K562 (cell line): ENCODE data around the gene COQ8A. TPM values are rescaled to one million over a fixed set of nuclear protein-coding genes. Genes with fewer than 3 reads are reported as not detected.

Experiments
- ATF6 ChIP-seq: sonication (generic); formaldehyde crosslinking; IDR thresholded peaks from 2 replicates; pipeline ENCODE4 v1.4.0; 2020; ENCODE audit warnings: mild to moderate bottlenecking, missing genetic modification reagents
- BRCA1 ChIP-seq, 2 experiments: fragments of 450-650 bp in 1 of 2; sonication (generic) in 1 of 2; formaldehyde crosslinking in 1 of 2; IDR thresholded peaks; 2 replicates each; pipeline versions ENCODE4 v1.5.0 to v1.6.1; 2017 to 2020; ENCODE audit warnings: mild to moderate bottlenecking in 1 of 2, missing genetic modification reagents in 1 of 2
- CTCFL ChIP-seq: IDR thresholded peaks from 2 replicates; pipeline ENCODE4 v1.6.1; 2011; ENCODE audit warnings: borderline replicate concordance, low read depth, mild to moderate bottlenecking, moderate library complexity, low read length; ENCODE audit not compliant: insufficient read depth, poor library complexity, severe bottlenecking
- DEAF1 ChIP-seq: fragments of 450-650 bp; formaldehyde crosslinking; IDR thresholded peaks from 2 replicates; pipeline ENCODE4 v1.4.0; 2020; ENCODE audit warnings: mild to moderate bottlenecking, moderate library complexity
- FOXA1 ChIP-seq: fragments of 450-650 bp; IDR thresholded peaks from 2 replicates; pipeline ENCODE4 v1.6.1; 2016; ENCODE audit warnings: mild to moderate bottlenecking, borderline replicate concordance
- FOXJ2 ChIP-seq: fragments of 200-800 bp; sonication (Bioruptor generic); IDR thresholded peaks from 2 replicates; pipeline ENCODE4 v1.6.1; 2016; ENCODE audit warnings: missing genetic modification characterization, missing compliant biosample characterization
- GABPB1 ChIP-seq: sonication (generic); formaldehyde crosslinking; IDR thresholded peaks from 2 replicates; pipeline ENCODE4 v1.8.0; 2022; ENCODE audit warnings: mild to moderate bottlenecking, missing genetic modification reagents
- HES1 ChIP-seq: fragments of 450-650 bp; IDR thresholded peaks from 2 replicates; pipeline ENCODE4 v1.6.1; 2016; ENCODE audit warnings: low read depth, mild to moderate bottlenecking, moderate library complexity
- HNRNPK ChIP-seq: fragments of 200-400 bp; formaldehyde crosslinking; IDR thresholded peaks from one replicate; pipeline ENCODE4 v1.6.1; 2018; ENCODE audit warnings: mild to moderate bottlenecking, low read depth, low read length; ENCODE audit not compliant: poor library complexity, severe bottlenecking
- KDM2B ChIP-seq: fragments of 250-450 bp; sonication (Bioruptor Pico); IDR thresholded peaks from 2 replicates; pipeline ENCODE4 v1.8.0; 2021; ENCODE audit warnings: mild to moderate bottlenecking, moderate library complexity
- MAFG ChIP-seq: fragments of 450-650 bp; conservative IDR thresholded peaks from 2 replicates; pipeline ENCODE4 v1.6.1; 2016; ENCODE audit warnings: missing genetic modification characterization, missing compliant biosample characterization
- PRMT5 ChIP-seq: sonication (generic); formaldehyde crosslinking; IDR thresholded peaks from 2 replicates; pipeline ENCODE4 v1.5.0; 2020; ENCODE audit warnings: missing genetic modification reagents
- RFX5 ChIP-seq: IDR thresholded peaks from 2 replicates; pipeline ENCODE4 v1.6.1; 2011; ENCODE audit warnings: low read depth, mild to moderate bottlenecking, improper control_type of control experiment, low read length
- SAFB2 ChIP-seq: fragments of 200-400 bp; formaldehyde crosslinking; IDR thresholded peaks from 2 replicates; pipeline ENCODE4 v1.6.1; 2018; ENCODE audit warnings: borderline replicate concordance, low read length, low read depth, moderate library complexity; ENCODE audit not compliant: severe bottlenecking
- TAL1 ChIP-seq: fragments of 450-650 bp; IDR thresholded peaks from 2 replicates; pipeline ENCODE4 v1.6.1; 2016; ENCODE audit warnings: mild to moderate bottlenecking
- ZNF41 ChIP-seq: fragments of 250-450 bp; sonication (Bioruptor Pico); conservative IDR thresholded peaks from 2 replicates; pipeline ENCODE4 v1.4.0; 2020; ENCODE audit warnings: mild to moderate bottlenecking
- ZNF592 ChIP-seq: fragments of 450-650 bp; IDR thresholded peaks from 2 replicates; pipeline ENCODE4 v1.6.1; 2017; ENCODE audit warnings: antibody characterized with exemption, mild to moderate bottlenecking
- polyA plus RNA-seq, 8 experiments: library from polyadenylated mRNA; depleted of rRNA in 4 of 8; stranded (reverse) in 5 of 8; unstranded in 3 of 8; fragments of >200 nt; fragmentation: Nextera tagmentation in 2 of 8; fragmentation: Illumina TruSeq in 1 of 8; extraction: Ambion mirVana in 2 of 8; extraction: Trizol in 1 of 8; gene quantifications; 2 replicates each; pipeline versions ENCODE4 v1.2.1 to v1.2.3, GENCODE V29; 2011 to 2014; ENCODE audit warnings: inconsistent platforms in 1 of 8, missing spikeins in 1 of 8
- total RNA-seq, 7 experiments: library from RNA; depleted of rRNA in 6 of 7; stranded (reverse); fragments of >200 nt in 6 of 7; fragmentation: Illumina TruSeq in 2 of 7; extraction: Trizol in 2 of 7; gene quantifications; 2 replicates each; pipeline versions ENCODE4 v1.2.1 to v1.2.3, GENCODE V29; 2011 to 2021; ENCODE audit warnings: low replicate concordance in 1 of 7

Gene COQ8A
- total and polyA plus RNA-seq, 9 of the 15 experiments (the other 6 are each of a cell fraction or from before 2014, with no cell fraction given), result 2.6 to 54.3 (median 32.4) TPM

- TF ChIP-seq DEAF1 (CRISPR knock-in tag) (no peak), ZNF592 (peak; percentile 86), ATF6 (peak; percentile 61; the same call in 1 of the 2 replicates), RFX5 (no peak), MAFG (tag) (no peak), KDM2B (CRISPR knock-in tag) (0 out of 2 replicates have a peak, but pooled peaks have one; percentile 65), CTCFL (no peak), TAL1 (no peak), BRCA1 (IDR thresholded peaks at IDR 0.05) (no peak), BRCA1 (CRISPR knock-in tag; IDR thresholded peaks at IDR 0.05) (no peak), PRMT5 (no peak), HNRNPK (no peak), FOXJ2 (tag) (no peak), FOXA1 (no peak), SAFB2 (no peak), HES1 (no peak), GABPB1 (CRISPR knock-in tag) (peak; percentile 86), ZNF41 (0 out of 2 replicates have a peak, but pooled peaks have one; percentile 14)
These were observed 561 bp upstream of the COQ8A start (continued) for GRCh38 chr1:226939438-226940028.
